Stomach (tissue), 9 donors: ENCODE results near the gene P2RY13. TPM values are rescaled to one million over a fixed set of nuclear protein-coding genes. Genes with fewer than 3 reads are reported as not detected.

ENCODE experiments used
- DNase-seq, 2 donors: peaks; one replicate each; pipeline versions ENCODE4 v3.0.0 to v3.0.0-alpha.2; 2013 to 2019
- H3K27ac ChIP-seq, 5 donors: fragments of 200-600 bp in 4 of 5; sonication (generic) in 4 of 5; one replicate each; pipeline ENCODE4 v1.5.1; 2013 to 2019; ENCODE audit warnings: mild to moderate bottlenecking in 1 of 5, moderate library complexity in 1 of 5
- H3K27me3 ChIP-seq, 3 donors: fragments of 200-600 bp; sonication (generic); one replicate each; pipeline ENCODE4 v1.5.1; 2017 to 2019; ENCODE audit warnings: mixed run types in 1 of 3
- H3K36me3 ChIP-seq, 4 donors: fragments of 200-600 bp; sonication (generic); 1 replicate in 3 of 4; 2 replicates in 1 of 4; pipeline ENCODE4 v1.5.1; 2016 to 2019
- H3K4me1 ChIP-seq, 4 donors: fragments of 200-600 bp; sonication (generic); one replicate each; pipeline ENCODE4 v1.5.1; 2016 to 2019
- H3K4me3 ChIP-seq, 4 donors: fragments of 200-600 bp; sonication (generic) in 3 of 4; one replicate each; pipeline ENCODE4 v1.5.1; 2016 to 2019; ENCODE audit warnings: mild to moderate bottlenecking in 1 of 4
- H3K9me3 ChIP-seq, 4 donors: fragments of 200-600 bp; sonication (generic); one replicate each; pipeline ENCODE4 v1.5.1; 2016 to 2019
- EP300 ChIP-seq: sonication (generic); formaldehyde crosslinking; IDR thresholded peaks from one replicate; pipeline ENCODE4 v1.6.1; 2017; ENCODE audit warnings: antibody characterized with exemption
- POLR2A ChIP-seq, 4 donors: fragments of 450-650 bp; IDR thresholded peaks; one replicate each; pipeline ENCODE4 v1.6.1; 2016; ENCODE audit warnings: antibody characterized with exemption in 4 of 4, control low read depth in 2 of 4, mild to moderate bottlenecking in 1 of 4, moderate library complexity in 1 of 4
- POLR2AphosphoS5 ChIP-seq, 3 donors: sonication (generic); formaldehyde crosslinking; IDR thresholded peaks; one replicate each; pipeline ENCODE4 v1.6.1; 2016; ENCODE audit warnings: antibody characterized with exemption in 3 of 3
- WGBS, 5 donors: extraction: QIAGEN DNeasy Blood & Tissue Kit in 3 of 5; methylation state at CpG; one replicate each; pipeline versions ENCODE4 v1.1.5 to v1.1.7; 2013 to 2018; 5-methylcytosine and 5-hydroxymethylcytosine counted together
- intact Hi-C: fragments of 100-400 bp; cut with DNase I; formaldehyde crosslinking; loops from one replicate; pipeline ENCODE4 v1.15.1; 2023; ENCODE audit warnings: low total_unique reads
- polyA plus RNA-seq, 3 donors: library from polyadenylated mRNA; stranded (reverse); fragments of 200-250 nt; gene quantifications; one replicate each; pipeline ENCODE4 v1.2.3, GENCODE V29; 2013
- total RNA-seq, 5 donors: library from RNA; depleted of rRNA; stranded (reverse); fragments of >200 nt; gene quantifications; one replicate each; pipeline versions ENCODE4 v1.1.0 to v1.2.3, GENCODE V29; 2014 to 2016
- TF ChIP-seq, protein P1 (sequence below), 7 experiments: fragments of 450-650 bp in 4 of 7; fragments of 200-600 bp in 3 of 7; sonication (generic) in 3 of 7; IDR thresholded peaks; one replicate each; pipeline ENCODE4 v1.5.1; 2016 to 2019; ENCODE audit warnings: antibody characterized with exemption in 7 of 7, control low read depth in 2 of 7, mild to moderate bottlenecking in 1 of 7
- donor health status: healthy with polysubstance abuse.
- donor health status: Bipolar disorder and iron deficiency.
- donor health status: healthy.

Gene P2RY13
- total and polyA plus RNA-seq, 8 donors, result 0.38 to 1.9 (median 0.88) TPM; not detected in 2

DNA sequence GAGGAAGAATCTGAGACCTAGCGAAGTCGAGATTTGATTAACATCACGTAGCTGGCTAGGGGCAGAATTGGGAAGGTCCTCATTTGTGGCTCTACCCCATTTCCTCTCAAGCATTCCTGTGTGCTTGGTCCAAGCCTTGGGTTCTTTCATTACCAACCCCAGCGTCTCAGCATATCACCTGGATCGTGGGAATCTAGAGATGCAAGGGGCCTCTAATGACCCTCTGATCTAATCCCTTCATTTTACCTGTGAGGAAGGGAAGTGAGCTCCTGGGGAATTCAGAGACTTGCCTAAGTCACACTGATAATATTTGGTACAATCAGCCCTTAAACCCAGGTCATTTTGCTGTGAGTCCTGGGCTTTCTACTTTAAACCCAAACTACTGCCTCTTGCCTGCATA, 14.8 kb downstream of the P2RY13 start:
- TF ChIP-seq POLR2A (IDR thresholded peaks at IDR 0.05), result no peak
- TF ChIP-seq POLR2AphosphoS5 (IDR thresholded peaks at IDR 0.05), result no peak
- TF ChIP-seq, protein P1, sequence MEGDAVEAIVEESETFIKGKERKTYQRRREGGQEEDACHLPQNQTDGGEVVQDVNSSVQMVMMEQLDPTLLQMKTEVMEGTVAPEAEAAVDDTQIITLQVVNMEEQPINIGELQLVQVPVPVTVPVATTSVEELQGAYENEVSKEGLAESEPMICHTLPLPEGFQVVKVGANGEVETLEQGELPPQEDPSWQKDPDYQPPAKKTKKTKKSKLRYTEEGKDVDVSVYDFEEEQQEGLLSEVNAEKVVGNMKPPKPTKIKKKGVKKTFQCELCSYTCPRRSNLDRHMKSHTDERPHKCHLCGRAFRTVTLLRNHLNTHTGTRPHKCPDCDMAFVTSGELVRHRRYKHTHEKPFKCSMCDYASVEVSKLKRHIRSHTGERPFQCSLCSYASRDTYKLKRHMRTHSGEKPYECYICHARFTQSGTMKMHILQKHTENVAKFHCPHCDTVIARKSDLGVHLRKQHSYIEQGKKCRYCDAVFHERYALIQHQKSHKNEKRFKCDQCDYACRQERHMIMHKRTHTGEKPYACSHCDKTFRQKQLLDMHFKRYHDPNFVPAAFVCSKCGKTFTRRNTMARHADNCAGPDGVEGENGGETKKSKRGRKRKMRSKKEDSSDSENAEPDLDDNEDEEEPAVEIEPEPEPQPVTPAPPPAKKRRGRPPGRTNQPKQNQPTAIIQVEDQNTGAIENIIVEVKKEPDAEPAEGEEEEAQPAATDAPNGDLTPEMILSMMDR (IDR thresholded peaks at IDR 0.05), result no peak
- WGBS, 5 donors, result 92 to 97% (median 96%) methylated on average over 5 of the region's 5 CpGs
- H3K9me3 ChIP-seq, result no peaks in the 10 kb centered on the region

DNA sequence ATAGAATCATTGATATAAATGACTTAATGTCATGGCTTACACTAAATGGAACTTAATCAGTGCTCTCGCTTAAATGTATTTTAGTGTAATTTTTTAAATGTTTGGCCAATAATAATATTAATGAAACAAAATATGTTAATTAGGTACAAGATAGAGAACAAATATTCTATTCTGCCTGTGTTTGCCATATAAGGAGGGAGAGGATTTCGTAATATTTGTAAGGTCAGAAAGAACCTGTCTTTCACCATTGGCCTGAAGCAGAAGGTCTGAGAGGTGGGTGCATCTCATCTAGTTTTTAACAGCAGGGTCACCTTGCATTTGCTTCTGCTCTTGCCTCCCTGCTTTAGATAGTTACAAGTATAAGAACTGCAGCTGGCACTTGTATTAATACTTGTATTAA, 15.2 kb downstream of the P2RY13 start:
- H3K27ac ChIP-seq, result no peak overlapping the region
- no peaks in the 10 kb centered on the region for H3K4me1 ChIP-seq
- no peaks in the 10 kb centered on the region for H3K9me3 ChIP-seq
- H3K27me3 ChIP-seq, result no peaks in the 10 kb centered on the region
- no peak overlapping the region for H3K4me3 ChIP-seq
- 77 to 96% (median 91%) methylated on average over 2 of the region's 2 CpGs for WGBS, 5 donors
- intact Hi-C loops, result no loop called here
- no peak for DNase-seq
- TF ChIP-seq, protein P1 (IDR thresholded peaks at IDR 0.05), result no peak
- TF ChIP-seq POLR2AphosphoS5 (IDR thresholded peaks at IDR 0.05), result no peak
- no peak for TF ChIP-seq POLR2A (IDR thresholded peaks at IDR 0.05)
- TF ChIP-seq EP300, result no peak
- no peaks in the 10 kb centered on the region for H3K36me3 ChIP-seq

More for the DNA sequence above, 14.8 kb downstream of the P2RY13 start:
- no peak for DNase-seq
- intact Hi-C loops, result no loop called here
- Histone ChIP-seq H3K36me3 (no peaks in the 10 kb centered on the region), H3K4me3 (no peak overlapping the region), H3K27me3 (no peaks in the 10 kb centered on the region), H3K27ac (no peak overlapping the region), H3K4me1 (no peaks in the 10 kb centered on the region)

DNA sequence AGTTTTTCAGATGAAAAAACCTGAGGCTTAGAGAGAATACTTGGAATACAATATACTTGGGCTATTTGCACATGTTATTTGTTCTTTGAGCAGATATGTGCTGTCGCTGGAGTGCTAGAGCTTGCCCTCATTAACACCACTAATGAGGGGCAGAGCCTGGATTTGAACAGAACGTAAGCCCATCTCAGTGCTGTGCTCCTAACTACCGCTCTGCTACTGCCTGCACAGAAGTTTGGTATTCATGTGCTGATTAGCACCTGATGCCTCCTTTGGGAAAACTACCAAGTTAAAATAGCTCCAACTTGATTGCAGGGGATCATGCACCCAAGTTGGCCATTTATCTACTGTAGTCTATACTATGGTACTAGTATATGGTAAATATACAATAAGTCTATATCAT, 16.4 kb downstream of the P2RY13 start:
- Histone ChIP-seq H3K4me1 (no peaks in the 10 kb centered on the region), H3K27ac (no peak overlapping the region), H3K36me3 (no peaks in the 10 kb centered on the region), H3K27me3 (no peaks in the 10 kb centered on the region), H3K9me3 (no peaks in the 10 kb centered on the region), H3K4me3 (no peak overlapping the region)
- 67 to 81% (median 73%) methylated on average over 3 of the region's 3 CpGs for WGBS, 5 donors
- intact Hi-C loops, result no loop called here
- TF ChIP-seq POLR2A (IDR thresholded peaks at IDR 0.05) (no peak), POLR2AphosphoS5 (IDR thresholded peaks at IDR 0.05) (no peak), EP300 (no peak)
- TF ChIP-seq, protein P1 (IDR thresholded peaks at IDR 0.05), result no peak
- no peak for DNase-seq

DNA sequence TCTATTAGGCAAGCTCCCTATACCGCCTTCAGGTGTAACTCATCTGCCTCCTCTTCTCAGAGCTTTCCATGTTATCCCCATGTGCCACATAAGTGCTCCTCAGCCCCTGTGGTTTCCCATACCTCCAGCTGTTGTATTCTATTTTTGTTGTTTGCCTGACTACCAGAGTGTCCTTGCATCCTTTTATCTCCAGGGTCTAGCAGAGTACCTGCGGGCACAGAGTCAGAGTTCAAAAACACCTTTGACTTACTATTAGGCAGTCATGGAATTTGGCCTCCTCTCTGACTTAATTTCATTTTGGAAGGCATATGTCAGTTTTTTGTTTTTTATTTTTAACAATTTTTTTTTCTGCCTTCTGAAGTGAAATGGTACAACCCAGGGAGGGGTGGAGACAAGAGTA, 19.8 kb downstream of the P2RY13 start:
- Histone ChIP-seq H3K36me3 (no peaks in the 10 kb centered on the region), H3K4me3 (no peak overlapping the region), H3K27me3 (no peaks in the 10 kb centered on the region), H3K9me3 (no peaks in the 10 kb centered on the region), H3K27ac (no peak overlapping the region), H3K4me1 (peaks cover 7 to 12% (median 9%) of the 10 kb centered on the region in 4 donors)
- intact Hi-C loops, result no loop called here
- TF ChIP-seq POLR2A (IDR thresholded peaks at IDR 0.05), result no peak
- TF ChIP-seq EP300, result no peak
- TF ChIP-seq, protein P1 (IDR thresholded peaks at IDR 0.05), result no peak
- no peak for TF ChIP-seq POLR2AphosphoS5 (IDR thresholded peaks at IDR 0.05)
- 93 to 100% (median 98%) methylated on average over 2 of the region's 2 CpGs for WGBS, 5 donors
- no peak for DNase-seq
